ENCODE results near the gene KIF15. TPM values are rescaled to one million over a fixed set of nuclear protein-coding genes. Genes with fewer than 3 reads are reported as not detected.

KIF15 gene
- polyA plus RNA-seq, 2 of the 4 experiments (the other 2 are of a cell fraction): 8.7 to 13.5 TPM

DNA sequence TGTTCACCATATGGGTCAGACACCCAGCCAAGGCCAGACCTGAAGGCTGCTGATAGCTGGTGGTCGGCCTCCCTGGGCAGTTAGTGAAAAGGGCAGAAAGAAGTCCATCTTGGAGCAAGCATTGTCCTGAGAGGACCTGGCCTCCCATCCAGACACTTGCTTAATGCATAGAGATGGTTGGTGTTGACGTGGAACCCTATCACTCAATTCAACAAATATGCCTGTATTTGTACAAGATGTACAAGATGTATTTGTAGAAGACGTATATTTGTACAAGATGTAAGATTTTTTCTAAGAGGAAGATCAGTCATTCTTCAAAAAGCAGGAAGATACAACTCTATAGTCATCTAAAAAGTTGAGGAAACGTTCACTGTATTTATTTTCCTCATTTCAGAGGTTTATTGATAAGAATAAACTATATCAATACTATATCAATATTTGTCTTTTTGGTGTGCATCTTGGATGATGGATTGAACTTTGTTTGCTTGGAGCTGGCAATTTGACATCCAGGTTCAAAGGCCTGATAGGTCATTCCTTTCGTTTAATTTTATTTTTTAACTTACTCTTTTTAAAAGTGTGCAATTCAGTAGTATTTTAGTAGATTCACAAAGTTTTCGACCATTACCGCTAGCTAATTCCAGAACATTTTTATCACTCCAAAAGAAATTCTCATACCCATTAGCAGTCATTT is 106.0 kb downstream of the KIF15 start:
- FAIRE-seq: no peak
- Histone ChIP-seq H3K4me1 (peaks cover 8% of the 10 kb centered on the region), H3K4me3 (no peak overlapping the region), H3K4me2 (no peak overlapping the region), H3K27ac (no peak overlapping the region), H3K9me3 (no peaks in the 10 kb centered on the region)
- WGBS (ENCODE audit: missing lambda C conversion rate): 91% methylated on average over 6 of the region's 7 CpGs
- ChIA-PET CTCF (interaction anchor here (1.3 kb wide), 1 partner anchor 40 kb away, joined by 3 read pairs; no protein-coding TSS in a partner anchor), POLR2A (no interaction called here)
- no peak for DNase-seq (ENCODE audit: low read depth in 1 of 2, low spot score in 1 of 2)
- TF ChIP-seq FOXS1 (CRISPR knock-in tag; IDR thresholded peaks at IDR 0.05) (no peak), BCL3 (IDR thresholded peaks at IDR 0.05) (no peak), MAZ (IDR thresholded peaks at IDR 0.05; ENCODE audit: borderline replicate concordance, low read depth, low read length) (no peak), FOSB (CRISPR knock-in tag; IDR thresholded peaks at IDR 0.05) (no peak)
- TF ChIP-seq, protein P1, sequence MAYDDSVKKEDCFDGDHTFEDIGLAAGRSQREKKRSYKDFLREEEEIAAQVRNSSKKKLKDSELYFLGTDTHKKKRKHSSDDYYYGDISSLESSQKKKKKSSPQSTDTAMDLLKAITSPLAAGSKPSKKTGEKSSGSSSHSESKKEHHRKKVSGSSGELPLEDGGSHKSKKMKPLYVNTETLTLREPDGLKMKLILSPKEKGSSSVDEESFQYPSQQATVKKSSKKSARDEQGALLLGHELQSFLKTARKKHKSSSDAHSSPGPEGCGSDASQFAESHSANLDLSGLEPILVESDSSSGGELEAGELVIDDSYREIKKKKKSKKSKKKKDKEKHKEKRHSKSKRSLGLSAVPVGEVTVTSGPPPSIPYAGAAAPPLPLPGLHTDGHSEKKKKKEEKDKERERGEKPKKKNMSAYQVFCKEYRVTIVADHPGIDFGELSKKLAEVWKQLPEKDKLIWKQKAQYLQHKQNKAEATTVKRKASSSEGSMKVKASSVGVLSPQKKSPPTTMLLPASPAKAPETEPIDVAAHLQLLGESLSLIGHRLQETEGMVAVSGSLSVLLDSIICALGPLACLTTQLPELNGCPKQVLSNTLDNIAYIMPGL (CRISPR knock-in tag; IDR thresholded peaks at IDR 0.05; ENCODE audit: borderline replicate concordance): no peak
- ATAC-seq: no peak

DNA sequence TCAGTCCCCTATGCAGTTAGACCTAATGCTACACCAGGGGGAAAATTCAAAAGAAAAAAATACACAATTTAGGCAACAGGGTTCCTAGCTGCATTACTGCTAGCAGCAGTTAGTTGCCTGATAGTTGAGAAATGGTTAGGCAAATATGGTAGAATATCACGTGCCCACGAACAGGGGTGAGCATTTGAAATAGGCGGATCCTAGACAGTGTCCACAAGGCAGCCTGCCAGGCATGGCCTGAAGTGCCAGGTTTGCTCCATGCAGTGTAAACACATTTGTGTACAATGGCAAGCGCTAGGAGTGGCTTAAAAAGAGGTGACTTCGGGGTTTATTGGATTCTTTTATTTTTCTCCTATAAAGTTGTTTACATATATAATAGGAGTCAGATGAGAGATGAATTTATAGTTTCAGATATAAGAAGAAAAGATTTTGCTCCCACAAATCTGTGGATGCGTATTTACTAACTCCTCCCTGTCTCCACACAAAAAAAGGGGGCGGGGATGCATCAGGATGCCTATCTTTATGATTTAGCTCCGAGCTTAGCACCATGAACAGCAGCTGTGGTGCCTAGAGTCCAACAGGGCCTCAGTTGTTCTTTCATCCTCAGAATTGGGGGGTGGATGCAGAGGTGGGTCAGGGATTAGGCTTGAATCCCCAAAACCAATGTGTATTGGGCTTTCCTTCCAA is 108.9 kb downstream of the KIF15 start:
- peak in 1 of 2 experiments; percentile 33 for DNase-seq (ENCODE audit: low read depth in 1 of 2, low spot score in 1 of 2)
- 40% methylated on average over 8 of the region's 8 CpGs for WGBS (ENCODE audit: missing lambda C conversion rate)
- CTCF ChIA-PET: no interaction called here
- TF ChIP-seq CEBPB (IDR thresholded peaks at IDR 0.05) (no peak), JUN (IDR thresholded peaks at IDR 0.05) (no peak), ZSCAN20 (CRISPR knock-in tag; IDR thresholded peaks at IDR 0.05) (no peak), CHD4 (IDR thresholded peaks at IDR 0.05; ENCODE audit: borderline replicate concordance) (no peak), TP53 (CRISPR knock-in tag; IDR thresholded peaks at IDR 0.05) (no peak), TFCP2L1 (CRISPR knock-in tag; IDR thresholded peaks at IDR 0.05) (no peak), MAX (IDR thresholded peaks at IDR 0.05) (no peak), BCL3 (IDR thresholded peaks at IDR 0.05) (no peak), JUNB (IDR thresholded peaks at IDR 0.05) (no peak)
- TF ChIP-seq, protein P2, sequence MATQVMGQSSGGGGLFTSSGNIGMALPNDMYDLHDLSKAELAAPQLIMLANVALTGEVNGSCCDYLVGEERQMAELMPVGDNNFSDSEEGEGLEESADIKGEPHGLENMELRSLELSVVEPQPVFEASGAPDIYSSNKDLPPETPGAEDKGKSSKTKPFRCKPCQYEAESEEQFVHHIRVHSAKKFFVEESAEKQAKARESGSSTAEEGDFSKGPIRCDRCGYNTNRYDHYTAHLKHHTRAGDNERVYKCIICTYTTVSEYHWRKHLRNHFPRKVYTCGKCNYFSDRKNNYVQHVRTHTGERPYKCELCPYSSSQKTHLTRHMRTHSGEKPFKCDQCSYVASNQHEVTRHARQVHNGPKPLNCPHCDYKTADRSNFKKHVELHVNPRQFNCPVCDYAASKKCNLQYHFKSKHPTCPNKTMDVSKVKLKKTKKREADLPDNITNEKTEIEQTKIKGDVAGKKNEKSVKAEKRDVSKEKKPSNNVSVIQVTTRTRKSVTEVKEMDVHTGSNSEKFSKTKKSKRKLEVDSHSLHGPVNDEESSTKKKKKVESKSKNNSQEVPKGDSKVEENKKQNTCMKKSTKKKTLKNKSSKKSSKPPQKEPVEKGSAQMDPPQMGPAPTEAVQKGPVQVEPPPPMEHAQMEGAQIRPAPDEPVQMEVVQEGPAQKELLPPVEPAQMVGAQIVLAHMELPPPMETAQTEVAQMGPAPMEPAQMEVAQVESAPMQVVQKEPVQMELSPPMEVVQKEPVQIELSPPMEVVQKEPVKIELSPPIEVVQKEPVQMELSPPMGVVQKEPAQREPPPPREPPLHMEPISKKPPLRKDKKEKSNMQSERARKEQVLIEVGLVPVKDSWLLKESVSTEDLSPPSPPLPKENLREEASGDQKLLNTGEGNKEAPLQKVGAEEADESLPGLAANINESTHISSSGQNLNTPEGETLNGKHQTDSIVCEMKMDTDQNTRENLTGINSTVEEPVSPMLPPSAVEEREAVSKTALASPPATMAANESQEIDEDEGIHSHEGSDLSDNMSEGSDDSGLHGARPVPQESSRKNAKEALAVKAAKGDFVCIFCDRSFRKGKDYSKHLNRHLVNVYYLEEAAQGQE (IDR thresholded peaks at IDR 0.05): no peak
- H3K27ac ChIP-seq: no peak overlapping the region
- peak in 1 of 2 experiments; percentile 68; a peak in 3 of 6 replicates for ATAC-seq
- no peak overlapping the region for H3K4me3 ChIP-seq
- no peak for FAIRE-seq
- 0 out of 3 replicates have a peak overlapping the region, but pooled peaks have one; percentile 17 for H3K4me2 ChIP-seq
- H3K4me1 ChIP-seq: peaks cover 5% of the 10 kb centered on the region; the same call in 2 of the 3 replicates
- POLR2A ChIA-PET: no interaction called here
- no peaks in the 10 kb centered on the region for H3K9me3 ChIP-seq

All from A549 (cell line).